ENCODE data around the gene HEXIM2. TPM values are rescaled to one million over a fixed set of nuclear protein-coding genes. Genes with fewer than 3 reads are reported as not detected.

HEXIM2 gene
- total and polyA plus RNA-seq, 2 of the 13 experiments (the other 11 are each of a cell fraction or from before 2014, with no cell fraction given) = 27.1 to 32.4 TPM

GRCh38 chr17:45132572-45133463 is 28.9 kb upstream of the HEXIM2 start (continued):
- TF ChIP-seq, protein P1, sequence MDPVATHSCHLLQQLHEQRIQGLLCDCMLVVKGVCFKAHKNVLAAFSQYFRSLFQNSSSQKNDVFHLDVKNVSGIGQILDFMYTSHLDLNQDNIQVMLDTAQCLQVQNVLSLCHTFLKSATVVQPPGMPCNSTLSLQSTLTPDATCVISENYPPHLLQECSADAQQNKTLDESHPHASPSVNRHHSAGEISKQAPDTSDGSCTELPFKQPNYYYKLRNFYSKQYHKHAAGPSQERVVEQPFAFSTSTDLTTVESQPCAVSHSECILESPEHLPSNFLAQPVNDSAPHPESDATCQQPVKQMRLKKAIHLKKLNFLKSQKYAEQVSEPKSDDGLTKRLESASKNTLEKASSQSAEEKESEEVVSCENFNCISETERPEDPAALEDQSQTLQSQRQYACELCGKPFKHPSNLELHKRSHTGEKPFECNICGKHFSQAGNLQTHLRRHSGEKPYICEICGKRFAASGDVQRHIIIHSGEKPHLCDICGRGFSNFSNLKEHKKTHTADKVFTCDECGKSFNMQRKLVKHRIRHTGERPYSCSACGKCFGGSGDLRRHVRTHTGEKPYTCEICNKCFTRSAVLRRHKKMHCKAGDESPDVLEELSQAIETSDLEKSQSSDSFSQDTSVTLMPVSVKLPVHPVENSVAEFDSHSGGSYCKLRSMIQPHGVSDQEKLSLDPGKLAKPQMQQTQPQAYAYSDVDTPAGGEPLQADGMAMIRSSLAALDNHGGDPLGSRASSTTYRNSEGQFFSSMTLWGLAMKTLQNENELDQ (CRISPR knock-in tag; IDR thresholded peaks at IDR 0.05; ENCODE audit: borderline replicate concordance) = no peak
- TF ChIP-seq, protein P2, sequence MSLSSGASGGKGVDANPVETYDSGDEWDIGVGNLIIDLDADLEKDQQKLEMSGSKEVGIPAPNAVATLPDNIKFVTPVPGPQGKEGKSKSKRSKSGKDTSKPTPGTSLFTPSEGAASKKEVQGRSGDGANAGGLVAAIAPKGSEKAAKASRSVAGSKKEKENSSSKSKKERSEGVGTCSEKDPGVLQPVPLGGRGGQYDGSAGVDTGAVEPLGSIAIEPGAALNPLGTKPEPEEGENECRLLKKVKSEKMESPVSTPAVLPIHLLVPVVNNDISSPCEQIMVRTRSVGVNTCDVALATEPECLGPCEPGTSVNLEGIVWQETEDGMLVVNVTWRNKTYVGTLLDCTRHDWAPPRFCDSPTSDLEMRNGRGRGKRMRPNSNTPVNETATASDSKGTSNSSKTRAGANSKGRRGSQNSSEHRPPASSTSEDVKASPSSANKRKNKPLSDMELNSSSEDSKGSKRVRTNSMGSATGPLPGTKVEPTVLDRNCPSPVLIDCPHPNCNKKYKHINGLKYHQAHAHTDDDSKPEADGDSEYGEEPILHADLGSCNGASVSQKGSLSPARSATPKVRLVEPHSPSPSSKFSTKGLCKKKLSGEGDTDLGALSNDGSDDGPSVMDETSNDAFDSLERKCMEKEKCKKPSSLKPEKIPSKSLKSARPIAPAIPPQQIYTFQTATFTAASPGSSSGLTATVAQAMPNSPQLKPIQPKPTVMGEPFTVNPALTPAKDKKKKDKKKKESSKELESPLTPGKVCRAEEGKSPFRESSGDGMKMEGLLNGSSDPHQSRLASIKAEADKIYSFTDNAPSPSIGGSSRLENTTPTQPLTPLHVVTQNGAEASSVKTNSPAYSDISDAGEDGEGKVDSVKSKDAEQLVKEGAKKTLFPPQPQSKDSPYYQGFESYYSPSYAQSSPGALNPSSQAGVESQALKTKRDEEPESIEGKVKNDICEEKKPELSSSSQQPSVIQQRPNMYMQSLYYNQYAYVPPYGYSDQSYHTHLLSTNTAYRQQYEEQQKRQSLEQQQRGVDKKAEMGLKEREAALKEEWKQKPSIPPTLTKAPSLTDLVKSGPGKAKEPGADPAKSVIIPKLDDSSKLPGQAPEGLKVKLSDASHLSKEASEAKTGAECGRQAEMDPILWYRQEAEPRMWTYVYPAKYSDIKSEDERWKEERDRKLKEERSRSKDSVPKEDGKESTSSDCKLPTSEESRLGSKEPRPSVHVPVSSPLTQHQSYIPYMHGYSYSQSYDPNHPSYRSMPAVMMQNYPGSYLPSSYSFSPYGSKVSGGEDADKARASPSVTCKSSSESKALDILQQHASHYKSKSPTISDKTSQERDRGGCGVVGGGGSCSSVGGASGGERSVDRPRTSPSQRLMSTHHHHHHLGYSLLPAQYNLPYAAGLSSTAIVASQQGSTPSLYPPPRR (CRISPR knock-in tag; IDR thresholded peaks at IDR 0.05; ENCODE audit: borderline replicate concordance) = peak; percentile 53; the same call in 1 of the 2 replicates
- peak; percentile 29; the same call in 1 of the 2 replicates for TF ChIP-seq KLF11 (CRISPR knock-in tag; IDR thresholded peaks at IDR 0.05)
- no peak for TF ChIP-seq GZF1 (CRISPR knock-in tag; IDR thresholded peaks at IDR 0.05)
- TF ChIP-seq TBL1XR1 (IDR thresholded peaks at IDR 0.05; ENCODE audit: borderline replicate concordance, low read length, partially characterized antibody) = no peak
- no peak for TF ChIP-seq TCF7L2 (IDR thresholded peaks at IDR 0.05; ENCODE audit: low read depth, low read length)
- TF ChIP-seq EZH2 (conservative IDR thresholded peaks at IDR 0.05; ENCODE audit: low read depth, low read length) = no peak
- peak; percentile 89; the same call in 1 of the 2 replicates for TF ChIP-seq ZNF782 (CRISPR knock-in tag; IDR thresholded peaks at IDR 0.05; ENCODE audit: borderline replicate concordance)
- TF ChIP-seq BCL6 (CRISPR knock-in tag; IDR thresholded peaks at IDR 0.05) = no peak; the same call in 1 of the 2 replicates
- no peak for TF ChIP-seq YEATS2 (CRISPR knock-in tag; IDR thresholded peaks at IDR 0.05; ENCODE audit: borderline replicate concordance)
- no peak for TF ChIP-seq RARG (CRISPR knock-in tag; IDR thresholded peaks at IDR 0.05; ENCODE audit: low read depth)
- TF ChIP-seq ZNF552 (CRISPR knock-in tag; IDR thresholded peaks at IDR 0.05; ENCODE audit: borderline replicate concordance) = no peak
- TF ChIP-seq CENPX (CRISPR knock-in tag; IDR thresholded peaks at IDR 0.05) = no peak
- TF ChIP-seq ZSCAN5A (CRISPR knock-in tag; IDR thresholded peaks at IDR 0.05; ENCODE audit: borderline replicate concordance) = no peak
- TF ChIP-seq ZBTB7A (CRISPR knock-in tag; IDR thresholded peaks at IDR 0.05) = peak; percentile 70
- TF ChIP-seq NCOA2 (CRISPR knock-in tag; IDR thresholded peaks at IDR 0.05) = no peak
- peak; percentile 78 for TF ChIP-seq THAP9 (CRISPR knock-in tag; IDR thresholded peaks at IDR 0.05; ENCODE audit: borderline replicate concordance)
